ENCODE results near the gene SARS1.
"Not testable (repeated sequence)": the region's sequence is repeated elsewhere in the genome, so short reads cannot be mapped to it uniquely, and the experiment has no call there.

Gene SARS1

GRCh38 chr1:109192433-109192832, 21.3 kb upstream of the SARS1 start:
- DNase-seq (ENCODE audit: low read depth in 2 of 2) = no peak

GRCh38 chr1:109193653-109194590, 19.8 kb upstream of the SARS1 start:
- peak; percentile 44 to 62 for DNase-seq (ENCODE audit: low read depth in 2 of 2)

- DNase-seq (ENCODE audit: low read depth in 2 of 2) = peak; percentile 22 to 34
Measured at GRCh38 chr1:109197158-109198042, 16.3 kb upstream of the SARS1 start.

GRCh38 chr1:109198043-109198695, 15.5 kb upstream of the SARS1 start:
- DNase-seq (ENCODE audit: low read depth in 2 of 2) = no peak

- DNase-seq (ENCODE audit: low read depth in 2 of 2) = no peak
Measured at GRCh38 chr1:109198745-109199144, 15.0 kb upstream of the SARS1 start.

GRCh38 chr1:109199710-109200109, 14.0 kb upstream of the SARS1 start:
- DNase-seq (ENCODE audit: low read depth in 2 of 2) = no peak

- peak; percentile 62 to 78 for DNase-seq (ENCODE audit: low read depth in 2 of 2)
Measured at GRCh38 chr1:109201123-109201703, 12.5 kb upstream of the SARS1 start.

GRCh38 chr1:109204484-109204883, 9.2 kb upstream of the SARS1 start:
- no peak for DNase-seq (ENCODE audit: low read depth in 2 of 2)

GRCh38 chr1:109206339-109206738, 7.4 kb upstream of the SARS1 start:
- DNase-seq (ENCODE audit: low read depth in 2 of 2) = no peak

GRCh38 chr1:109207467-109208103, 6.1 kb upstream of the SARS1 start:
- no peak for DNase-seq (ENCODE audit: low read depth in 2 of 2)

- DNase-seq (ENCODE audit: low read depth in 2 of 2) = no peak
Measured at GRCh38 chr1:109208394-109208793, 5.3 kb upstream of the SARS1 start.

GRCh38 chr1:109208836-109209463, 4.8 kb upstream of the SARS1 start:
- DNase-seq (ENCODE audit: low read depth in 2 of 2) = no peak

- DNase-seq (ENCODE audit: low read depth in 2 of 2) = no peak
Measured at GRCh38 chr1:109210058-109210457, 3.7 kb upstream of the SARS1 start.

GRCh38 chr1:109213345-109213823, 334 bp upstream of the SARS1 start:
- DNase-seq (ENCODE audit: low read depth in 2 of 2) = no peak

GRCh38 chr1:109214695-109215623, 1.2 kb downstream of the SARS1 start:
- DNase-seq (ENCODE audit: low read depth in 2 of 2) = peak in 1 of 2 donors; percentile 28

- DNase-seq (ENCODE audit: low read depth in 2 of 2) = no peak
Measured at GRCh38 chr1:109216662-109217061, 2.9 kb downstream of the SARS1 start.

- no peak for DNase-seq (ENCODE audit: low read depth in 2 of 2)
Measured at GRCh38 chr1:109218516-109218915, 4.8 kb downstream of the SARS1 start.

GRCh38 chr1:109221201-109221600, 7.5 kb downstream of the SARS1 start:
- not testable (repeated sequence) for DNase-seq (ENCODE audit: low read depth in 2 of 2)

- DNase-seq (ENCODE audit: low read depth in 2 of 2) = no peak
Measured at GRCh38 chr1:109225308-109225707, 11.6 kb downstream of the SARS1 start.

All from stimulated activated CD4-positive, alpha-beta T cell treated with anti-CD3 and anti-CD28 coated beads, Interleukin-4, amount 100 ng/mL, for 48 hours (primary cell).